ENCODE data around the gene CDK17.
"Not testable (repeated sequence)": the region's sequence is repeated elsewhere in the genome, so short reads cannot be mapped to it uniquely, and the experiment has no call there.

Gene CDK17

GRCh38 chr12:96416033-96416799, 16.0 kb upstream of the CDK17 start:
- no peak for DNase-seq

GRCh38 chr12:96414637-96415036, 14.4 kb upstream of the CDK17 start:
- DNase-seq, result no peak

GRCh38 chr12:96412431-96412830, 12.2 kb upstream of the CDK17 start:
- DNase-seq, result no peak

GRCh38 chr12:96409731-96410130, 9.5 kb upstream of the CDK17 start:
- DNase-seq, result no peak

- DNase-seq, result no peak
Measured at GRCh38 chr12:96408993-96409392, 8.8 kb upstream of the CDK17 start.

GRCh38 chr12:96407429-96408097, 7.3 kb upstream of the CDK17 start:
- not testable (repeated sequence) for DNase-seq

- no peak for DNase-seq
Measured at GRCh38 chr12:96404696-96405095, 4.5 kb upstream of the CDK17 start.

- no peak for DNase-seq
Measured at GRCh38 chr12:96403870-96404269, 3.6 kb upstream of the CDK17 start.

- not testable (repeated sequence) for DNase-seq
Measured at GRCh38 chr12:96402522-96402921, 2.3 kb upstream of the CDK17 start.

GRCh38 chr12:96402061-96402460, 1.8 kb upstream of the CDK17 start:
- DNase-seq, result no peak

- DNase-seq, result peak in 1 of 2 donors; percentile 23
Measured at GRCh38 chr12:96401076-96401871, 1.0 kb upstream of the CDK17 start.

GRCh38 chr12:96400631-96401075, 414 bp upstream of the CDK17 start:
- no peak for DNase-seq

- DNase-seq, result peak; percentile 48 to 51
Measured at GRCh38 chr12:96399120-96399918, 920 bp downstream of the CDK17 start.

GRCh38 chr12:96398424-96399119, 1.7 kb downstream of the CDK17 start:
- no peak for DNase-seq

- no peak for DNase-seq
Measured at GRCh38 chr12:96397756-96398423, 2.3 kb downstream of the CDK17 start.

- no peak for DNase-seq
Measured at GRCh38 chr12:96396914-96397313, 3.3 kb downstream of the CDK17 start.

GRCh38 chr12:96396209-96396608, 4.0 kb downstream of the CDK17 start:
- no peak for DNase-seq

GRCh38 chr12:96395236-96395635, 5.0 kb downstream of the CDK17 start:
- DNase-seq, result no peak

- not testable (repeated sequence) for DNase-seq
Measured at GRCh38 chr12:96393229-96393628, 7.0 kb downstream of the CDK17 start.

GRCh38 chr12:96392397-96392796, 7.8 kb downstream of the CDK17 start:
- no peak for DNase-seq

GRCh38 chr12:96387981-96388380, 12.3 kb downstream of the CDK17 start:
- no peak for DNase-seq
